ENCODE data around the gene OPA1. TPM values are rescaled to one million over a fixed set of nuclear protein-coding genes. Genes with fewer than 3 reads are reported as not detected.

Gene OPA1
- total RNA-seq, 1 donor: 91.5 TPM

DNA sequence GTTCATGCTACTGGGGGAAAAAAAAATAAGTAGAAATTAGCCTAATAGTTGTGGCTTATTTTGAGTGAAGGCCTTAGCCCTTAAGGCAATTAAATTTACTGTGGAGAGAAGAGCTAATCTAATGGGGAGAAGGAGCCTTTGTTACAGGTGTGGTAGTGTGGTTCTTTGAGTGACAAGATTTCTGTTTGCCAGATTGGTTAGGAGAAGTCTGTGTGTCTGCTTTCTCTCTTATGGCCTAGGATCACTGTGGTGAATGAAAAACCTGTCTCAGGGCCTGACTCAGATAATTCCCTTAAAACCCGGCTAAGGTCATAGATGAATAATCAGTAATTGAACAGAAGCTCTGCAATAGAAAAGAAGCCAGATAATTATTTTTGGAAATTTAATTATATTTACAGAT, 27.0 kb downstream of the OPA1 start:
- TF ChIP-seq, protein P1, sequence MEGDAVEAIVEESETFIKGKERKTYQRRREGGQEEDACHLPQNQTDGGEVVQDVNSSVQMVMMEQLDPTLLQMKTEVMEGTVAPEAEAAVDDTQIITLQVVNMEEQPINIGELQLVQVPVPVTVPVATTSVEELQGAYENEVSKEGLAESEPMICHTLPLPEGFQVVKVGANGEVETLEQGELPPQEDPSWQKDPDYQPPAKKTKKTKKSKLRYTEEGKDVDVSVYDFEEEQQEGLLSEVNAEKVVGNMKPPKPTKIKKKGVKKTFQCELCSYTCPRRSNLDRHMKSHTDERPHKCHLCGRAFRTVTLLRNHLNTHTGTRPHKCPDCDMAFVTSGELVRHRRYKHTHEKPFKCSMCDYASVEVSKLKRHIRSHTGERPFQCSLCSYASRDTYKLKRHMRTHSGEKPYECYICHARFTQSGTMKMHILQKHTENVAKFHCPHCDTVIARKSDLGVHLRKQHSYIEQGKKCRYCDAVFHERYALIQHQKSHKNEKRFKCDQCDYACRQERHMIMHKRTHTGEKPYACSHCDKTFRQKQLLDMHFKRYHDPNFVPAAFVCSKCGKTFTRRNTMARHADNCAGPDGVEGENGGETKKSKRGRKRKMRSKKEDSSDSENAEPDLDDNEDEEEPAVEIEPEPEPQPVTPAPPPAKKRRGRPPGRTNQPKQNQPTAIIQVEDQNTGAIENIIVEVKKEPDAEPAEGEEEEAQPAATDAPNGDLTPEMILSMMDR (IDR thresholded peaks at IDR 0.05; ENCODE audit: insufficient read depth, low read depth, low read length): no peak
- H3K4me3 ChIP-seq (ENCODE audit: low read depth, low read length): no peak overlapping the region
- no peak for DNase-seq (ENCODE audit: low read depth)

DNA sequence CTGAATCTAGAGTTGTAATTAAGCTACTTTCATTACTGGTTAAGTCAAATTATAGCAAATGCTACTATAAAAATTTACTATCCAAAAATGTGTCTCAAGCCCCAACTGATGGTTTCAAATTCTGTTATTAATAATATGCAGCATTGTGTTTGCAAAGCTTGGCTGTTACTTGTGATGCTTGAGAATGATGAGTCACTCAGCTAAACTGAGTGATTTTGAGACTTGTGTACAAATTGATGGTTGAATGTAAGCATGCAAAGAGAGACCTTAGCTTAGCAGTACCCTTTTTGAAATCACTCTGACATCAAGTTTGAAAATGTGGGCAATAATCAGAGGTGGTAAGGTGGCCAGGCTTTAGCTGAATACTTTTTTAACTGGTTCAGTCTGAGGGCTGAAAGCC, 27.6 kb downstream of the OPA1 start:
- no peak overlapping the region for H3K4me3 ChIP-seq (ENCODE audit: low read depth, low read length)
- TF ChIP-seq, protein P1 (IDR thresholded peaks at IDR 0.05; ENCODE audit: insufficient read depth, low read depth, low read length): no peak
- DNase-seq (ENCODE audit: low read depth): peak; percentile 37

DNA sequence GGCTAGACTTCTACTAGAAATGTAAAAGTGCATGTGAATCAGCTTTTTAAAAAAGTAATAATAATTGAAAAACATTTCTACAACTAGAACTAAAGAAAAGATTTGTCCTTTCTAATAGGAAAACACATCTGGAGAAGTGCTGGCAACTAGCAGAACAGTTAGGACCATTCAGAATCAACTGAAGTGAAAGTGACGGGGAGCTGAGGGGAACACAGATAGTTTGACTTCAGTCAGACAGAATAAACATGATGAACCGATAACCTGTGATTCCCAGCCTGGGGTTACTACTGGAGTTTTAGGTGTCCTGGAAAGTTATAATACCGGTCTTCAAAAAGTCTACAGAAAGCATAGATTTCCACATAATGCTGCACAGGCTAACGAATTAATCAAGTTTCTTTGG, 28.1 kb downstream of the OPA1 start:
- DNase-seq (ENCODE audit: low read depth): no peak
- no peak overlapping the region for H3K4me3 ChIP-seq (ENCODE audit: low read depth, low read length)
- TF ChIP-seq, protein P1 (IDR thresholded peaks at IDR 0.05; ENCODE audit: insufficient read depth, low read depth, low read length): no peak

DNA sequence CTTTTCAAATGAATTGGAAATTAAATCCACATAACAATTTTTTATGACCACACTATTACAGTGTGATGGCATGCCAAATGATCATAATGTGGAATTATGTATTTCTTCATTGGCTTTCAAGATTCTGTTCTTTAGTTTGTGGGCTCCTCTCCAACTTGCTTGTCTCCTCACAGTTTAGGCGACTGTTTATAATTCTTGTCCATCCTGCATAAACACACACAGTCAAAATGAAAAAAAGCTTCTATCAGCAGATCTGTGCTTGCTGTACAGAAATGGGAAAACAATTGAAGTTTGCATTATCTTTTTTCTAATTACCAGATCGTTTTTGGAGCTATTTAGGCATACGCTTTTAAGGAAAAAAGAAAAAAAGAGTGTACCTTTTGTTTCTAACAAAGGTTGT, 37.0 kb downstream of the OPA1 start:
- H3K4me3 ChIP-seq (ENCODE audit: low read depth, low read length): no peak overlapping the region
- TF ChIP-seq, protein P1 (IDR thresholded peaks at IDR 0.05; ENCODE audit: insufficient read depth, low read depth, low read length): no peak
- DNase-seq (ENCODE audit: low read depth): peak; percentile 35

DNA sequence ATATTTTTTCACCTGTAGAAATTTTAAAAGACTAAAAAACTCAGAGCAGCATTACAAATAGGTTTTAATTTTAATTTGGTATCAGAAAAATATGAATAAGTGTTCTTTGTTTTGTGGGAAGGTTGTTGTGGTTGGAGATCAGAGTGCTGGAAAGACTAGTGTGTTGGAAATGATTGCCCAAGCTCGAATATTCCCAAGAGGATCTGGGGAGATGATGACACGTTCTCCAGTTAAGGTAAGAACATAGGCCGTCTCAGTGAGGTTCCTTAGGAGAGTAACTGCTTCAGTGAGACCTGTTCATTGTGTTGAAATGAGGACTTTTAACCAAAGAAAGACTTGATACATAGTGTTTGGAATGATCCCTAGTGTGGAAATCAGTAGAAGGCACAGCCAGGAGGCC, 44.8 kb downstream of the OPA1 start:
- DNase-seq (ENCODE audit: low read depth): no peak
- TF ChIP-seq, protein P1 (IDR thresholded peaks at IDR 0.05; ENCODE audit: insufficient read depth, low read depth, low read length): no peak
- H3K4me3 ChIP-seq (ENCODE audit: low read depth, low read length): no peak overlapping the region

DNA sequence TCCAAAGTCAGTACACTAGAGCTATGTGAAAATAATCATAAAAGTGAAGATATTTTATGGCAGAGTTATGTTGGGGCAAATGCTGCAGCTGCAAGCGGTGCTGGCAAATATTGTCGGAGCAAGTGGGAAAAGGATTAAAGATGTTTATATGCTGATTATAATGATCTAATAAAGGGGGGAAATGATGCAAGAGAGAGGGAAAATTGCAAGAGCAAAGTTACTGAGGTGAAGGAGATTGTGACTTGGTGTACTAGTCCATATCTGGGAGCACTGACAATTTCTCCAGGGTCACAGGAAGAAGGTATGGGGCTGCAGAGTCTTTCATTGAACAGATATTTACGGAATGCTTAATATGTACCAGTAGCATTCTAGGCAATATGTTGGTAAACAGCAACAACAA, 45.8 kb downstream of the OPA1 start:
- TF ChIP-seq, protein P1 (IDR thresholded peaks at IDR 0.05; ENCODE audit: insufficient read depth, low read depth, low read length): no peak
- H3K4me3 ChIP-seq (ENCODE audit: low read depth, low read length): no peak overlapping the region
- DNase-seq (ENCODE audit: low read depth): peak; percentile 72

DNA sequence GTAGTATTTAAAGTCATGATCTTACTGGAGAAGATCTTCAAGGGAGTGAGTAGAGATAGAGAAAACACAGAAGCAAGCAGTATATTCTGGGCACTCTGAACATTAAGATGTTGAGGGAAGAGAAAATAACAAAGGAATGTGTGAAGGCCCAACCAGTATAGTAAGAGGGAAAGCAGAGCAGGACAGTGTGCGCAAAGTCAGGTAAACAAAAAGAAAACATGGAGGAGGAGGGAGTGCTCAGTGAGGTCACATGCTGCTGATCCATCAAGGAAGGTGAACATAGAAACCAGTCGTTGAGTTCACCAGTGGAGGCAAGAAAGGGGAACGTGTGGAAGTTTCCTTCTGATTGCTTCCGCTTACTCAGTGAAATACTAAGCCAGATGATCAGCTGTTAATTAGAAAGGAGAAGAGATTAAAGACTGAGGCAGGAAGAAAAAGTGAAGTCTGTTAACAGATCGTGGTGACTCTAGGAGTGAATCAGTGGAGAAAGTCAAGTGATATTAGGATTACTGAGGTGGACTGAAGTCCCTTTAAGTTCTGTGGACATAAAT, 47.2 kb downstream of the OPA1 start:
- no peak overlapping the region for H3K4me3 ChIP-seq (ENCODE audit: low read depth, low read length)
- DNase-seq (ENCODE audit: low read depth): no peak
- TF ChIP-seq, protein P1 (IDR thresholded peaks at IDR 0.05; ENCODE audit: insufficient read depth, low read depth, low read length): no peak

Data from fibroblast of villous mesenchyme (primary cell).